Uterus (tissue), 4 donors: ENCODE data around the gene SLC48A1. TPM values are rescaled to one million over a fixed set of nuclear protein-coding genes. Genes with fewer than 3 reads are reported as not detected.

Experiments used
- DNase-seq, 2 donors: peaks; one replicate each; pipeline ENCODE4 v3.0.0-alpha.2; 2019 to 2020
- H3K27ac ChIP-seq, 2 donors: fragments of 200-600 bp; sonication (generic); 1 replicate in 1 of 2; 2 replicates in 1 of 2; pipeline ENCODE4 v1.5.1; 2016 to 2018
- H3K27me3 ChIP-seq, 2 donors: fragments of 200-600 bp; sonication (generic); one replicate each; pipeline ENCODE4 v1.5.1; 2018 to 2019; ENCODE audit warnings: control low read depth in 1 of 2
- H3K36me3 ChIP-seq, 2 donors: fragments of 200-600 bp; sonication (generic); one replicate each; pipeline ENCODE4 v1.5.1; 2019; ENCODE audit warnings: control low read depth in 1 of 2
- H3K4me1 ChIP-seq, 2 donors: fragments of 200-600 bp; sonication (generic); one replicate each; pipeline ENCODE4 v1.5.1; 2018 to 2019; ENCODE audit warnings: control low read depth in 1 of 2
- H3K4me3 ChIP-seq, 2 donors: fragments of 200-600 bp; sonication (generic); 1 replicate in 1 of 2; 2 replicates in 1 of 2; pipeline ENCODE4 v1.5.1; 2018 to 2019; ENCODE audit warnings: mild to moderate bottlenecking in 1 of 2
- H3K9me3 ChIP-seq, 2 donors: fragments of 200-600 bp; sonication (generic); one replicate each; pipeline ENCODE4 v1.5.1; 2019; ENCODE audit warnings: control low read depth in 1 of 2
- CTCF ChIP-seq, 4 experiments: fragments of 200-600 bp in 2 of 4; fragments of 450-650 bp in 2 of 4; sonication (generic) in 2 of 4; IDR thresholded peaks; one replicate each; pipeline ENCODE4 v1.5.1; 2016 to 2019; ENCODE audit warnings: antibody characterized with exemption in 4 of 4, mild to moderate bottlenecking in 2 of 4, moderate library complexity in 1 of 4
- POLR2A ChIP-seq, 2 donors: fragments of 450-650 bp; IDR thresholded peaks; one replicate each; pipeline ENCODE4 v1.6.1; 2016; ENCODE audit warnings: antibody characterized with exemption in 2 of 2, mild to moderate bottlenecking in 1 of 2, moderate library complexity in 1 of 2
- intact Hi-C: fragments of 100-400 bp; cut with DNase I; formaldehyde crosslinking; loops from one replicate; pipeline ENCODE4 v1.15.1; 2023; ENCODE audit warnings: low total_unique reads
- total RNA-seq, 4 donors: library from RNA; depleted of rRNA in 3 of 4; stranded (reverse); fragments of >200 nt in 3 of 4; gene quantifications; one replicate each; pipeline versions ENCODE4 v1.1.0 to v1.2.4, GENCODE V29; 2014 to 2023
- donor health status: DM: yes; HTN: yes; CAD: no.

SLC48A1 gene
- total RNA-seq, 4 donors from 2014 or later = 1.3 to 50.5 (median 15.4) TPM

GRCh38 chr12:47754126-47754525 is 18.9 kb upstream of the SLC48A1 start:
- H3K27me3 ChIP-seq = no peaks in the 10 kb centered on the region
- TF ChIP-seq CTCF (IDR thresholded peaks at IDR 0.05) = no peak
- TF ChIP-seq POLR2A (IDR thresholded peaks at IDR 0.05) = no peak
- peaks cover 0 to 3% of the 10 kb centered on the region in 2 donors for H3K4me1 ChIP-seq
- peak overlapping the region; percentile 41 to 56 for H3K27ac ChIP-seq
- H3K9me3 ChIP-seq = no peaks in the 10 kb centered on the region
- intact Hi-C loops = no loop called here
- H3K36me3 ChIP-seq = no peaks in the 10 kb centered on the region
- no peak overlapping the region for H3K4me3 ChIP-seq
- no peak for DNase-seq

GRCh38 chr12:47754881-47755280 is 18.2 kb upstream of the SLC48A1 start:
- Histone ChIP-seq H3K27me3 (no peaks in the 10 kb centered on the region), H3K36me3 (no peaks in the 10 kb centered on the region), H3K9me3 (no peaks in the 10 kb centered on the region), H3K4me1 (peaks cover 0 to 3% of the 10 kb centered on the region in 2 donors), H3K4me3 (no peak overlapping the region), H3K27ac (peak overlapping the region; percentile 41 to 56)
- intact Hi-C loops = no loop called here
- TF ChIP-seq CTCF (IDR thresholded peaks at IDR 0.05) (no peak), POLR2A (IDR thresholded peaks at IDR 0.05) (no peak)
- no peak for DNase-seq

- H3K4me1 ChIP-seq = peaks cover 0 to 3% of the 10 kb centered on the region in 2 donors
- H3K9me3 ChIP-seq = no peaks in the 10 kb centered on the region
- H3K36me3 ChIP-seq = no peaks in the 10 kb centered on the region
- DNase-seq = no peak
- no peak for TF ChIP-seq CTCF (IDR thresholded peaks at IDR 0.05)
- no peak for TF ChIP-seq POLR2A (IDR thresholded peaks at IDR 0.05)
- H3K4me3 ChIP-seq = peak overlapping the region in 1 of 2 donors; percentile 5
- no peaks in the 10 kb centered on the region for H3K27me3 ChIP-seq
- H3K27ac ChIP-seq = peak overlapping the region; percentile 35 to 39
- intact Hi-C loops = no loop called here
These were observed 17.1 kb upstream of the SLC48A1 start for GRCh38 chr12:47755655-47756562.

- no peak for TF ChIP-seq CTCF (IDR thresholded peaks at IDR 0.05)
- TF ChIP-seq POLR2A (IDR thresholded peaks at IDR 0.05) = no peak
- no peak for DNase-seq
- intact Hi-C loops = no loop called here
- Histone ChIP-seq H3K4me3 (peak overlapping the region; percentile 51 to 60), H3K36me3 (no peaks in the 10 kb centered on the region), H3K27me3 (no peaks in the 10 kb centered on the region), H3K4me1 (peaks cover 0 to 3% of the 10 kb centered on the region in 2 donors), H3K27ac (peak overlapping the region; percentile 77 to 86), H3K9me3 (no peaks in the 10 kb centered on the region)
These were observed 15.6 kb upstream of the SLC48A1 start for GRCh38 chr12:47757364-47757839.
